HepG2 (cell line): ENCODE measurements around the gene AGAP1.

ENCODE experiments used
- BCLAF1 ChIP-seq: fragments of 450-650 bp; IDR thresholded peaks from 2 replicates; pipeline ENCODE4 v1.6.1; 2017; ENCODE audit warnings: mild to moderate bottlenecking
- CTCF ChIP-seq: sonication (generic); formaldehyde crosslinking; IDR thresholded peaks from 2 replicates; pipeline ENCODE4 v1.5.0; 2020; ENCODE audit warnings: mild to moderate bottlenecking, missing genetic modification reagents, moderate library complexity
- GMEB2 ChIP-seq: IDR thresholded peaks from 2 replicates; pipeline ENCODE4 v1.6.1; 2016; ENCODE audit warnings: missing biosample characterization, missing genetic modification reagents, low read depth
- KAT7 ChIP-seq: IDR thresholded peaks from 2 replicates; pipeline ENCODE4 v1.6.1; 2018; ENCODE audit warnings: borderline replicate concordance, missing compliant biosample characterization
- MAFK ChIP-seq, 2 experiments: IDR thresholded peaks in 1 of 2; conservative IDR thresholded peaks in 1 of 2; 2 replicates each; pipeline ENCODE4 v1.6.1; 2011; ENCODE audit warnings: improper control_type of control experiment in 2 of 2, low read length in 2 of 2
- NPAS2 ChIP-seq: sonication (generic); formaldehyde crosslinking; IDR thresholded peaks from 2 replicates; pipeline ENCODE4 v1.8.0; 2022; ENCODE audit warnings: mild to moderate bottlenecking, missing genetic modification reagents, borderline replicate concordance
- PREB ChIP-seq: sonication (generic); formaldehyde crosslinking; IDR thresholded peaks from 2 replicates; pipeline ENCODE4 v1.4.0; 2020; ENCODE audit warnings: missing genetic modification reagents
- SALL1 ChIP-seq: sonication (generic); formaldehyde crosslinking; IDR thresholded peaks from 2 replicates; pipeline ENCODE4 v1.8.0; 2022; ENCODE audit warnings: mild to moderate bottlenecking, missing genetic modification reagents
- TAF1 ChIP-seq: sonication (generic); formaldehyde crosslinking; IDR thresholded peaks from 2 replicates; pipeline ENCODE4 v1.4.0; 2020; ENCODE audit warnings: missing genetic modification reagents
- ZNF253 ChIP-seq: sonication (generic); formaldehyde crosslinking; IDR thresholded peaks from 2 replicates; pipeline ENCODE4 v1.8.0; 2022; ENCODE audit warnings: mild to moderate bottlenecking, missing genetic modification reagents, borderline replicate concordance
- ZNF503 ChIP-seq: sonication (generic); formaldehyde crosslinking; IDR thresholded peaks from 2 replicates; pipeline ENCODE4 v1.4.0; 2020; ENCODE audit warnings: missing genetic modification reagents
- ZNF644 ChIP-seq: IDR thresholded peaks from 2 replicates; pipeline ENCODE4 v1.6.1; 2016; ENCODE audit warnings: low read depth
- ZNF883 ChIP-seq: sonication (generic); formaldehyde crosslinking; IDR thresholded peaks from 2 replicates; pipeline ENCODE4 v1.5.1; 2020; ENCODE audit warnings: mild to moderate bottlenecking, missing genetic modification reagents; ENCODE audit errors: not compliant biosample characterization

GRCh38 chr2:235510318-235510717, 16.5 kb downstream of the AGAP1 start:
- no peak for TF ChIP-seq ZNF883
- TF ChIP-seq PREB (CRISPR knock-in tag): no peak
- TF ChIP-seq TAF1 (CRISPR knock-in tag): no peak
- TF ChIP-seq GMEB2: no peak
- no peak for TF ChIP-seq KAT7
- no peak for TF ChIP-seq SALL1
- TF ChIP-seq ZNF503 (CRISPR knock-in tag): no peak
- TF ChIP-seq MAFK (conservative IDR thresholded peaks at IDR 0.05 in 1 of 2, IDR thresholded peaks at IDR 0.05 in 1 of 2; ENCODE audit: low read length in 2 of 2): no peak
- no peak for TF ChIP-seq CTCF (CRISPR knock-in tag)
- TF ChIP-seq BCLAF1: no peak
- TF ChIP-seq NPAS2: no peak
- TF ChIP-seq ZNF644: no peak
- TF ChIP-seq ZNF253: no peak
